CD14-positive monocyte (primary cell): ENCODE data around the gene EPB41. TPM values are rescaled to one million over a fixed set of nuclear protein-coding genes. Genes with fewer than 3 reads are reported as not detected.
A peak's percentile ranks its signal among the peaks of the same experiment; 100 is the strongest.

ENCODE experiments used
- DNase-seq, 3 donors: peaks; one replicate each; pipeline ENCODE4 v3.0.0-alpha.2; 2011 to 2022
- H2AFZ ChIP-seq: 2 replicates; pipeline ENCODE4 v1.6.0; 2012; ENCODE audit warnings: mild to moderate bottlenecking, low read depth, low read length, inconsistent platforms; ENCODE audit not compliant: insufficient read depth, poor library complexity, severe bottlenecking
- H3K27ac ChIP-seq, 2 donors: 1 replicate in 1 of 2; 2 replicates in 1 of 2; pipeline ENCODE4 v1.5.1; 2012 to 2013; ENCODE audit warnings: low read length in 2 of 2, control low read depth in 1 of 2, inconsistent platforms in 1 of 2, low read depth in 1 of 2, mild to moderate bottlenecking in 1 of 2
- H3K27me3 ChIP-seq, 2 donors: one replicate each; pipeline versions ENCODE4 v1.6.0 to v1.6.1; 2011 to 2013; ENCODE audit warnings: low read length in 2 of 2; ENCODE audit not compliant: control insufficient read depth in 2 of 2, insufficient read depth in 2 of 2
- H3K36me3 ChIP-seq, 2 donors: replicated peaks in 1 of 2; 1 replicate in 1 of 2; 2 replicates in 1 of 2; pipeline versions ENCODE4 v1.5.1 to v1.6.1; 2012 to 2013; ENCODE audit warnings: low read length in 2 of 2, control low read depth in 1 of 2, inconsistent platforms in 1 of 2, mild to moderate bottlenecking in 1 of 2; ENCODE audit not compliant: insufficient read depth in 2 of 2, control insufficient read depth in 1 of 2
- H3K4me1 ChIP-seq, 2 donors: 1 replicate in 1 of 2; 2 replicates in 1 of 2; pipeline versions ENCODE4 v1.5.1 to v1.6.1; 2012 to 2013; ENCODE audit warnings: low read length in 2 of 2, control low read depth in 1 of 2, inconsistent platforms in 1 of 2, mild to moderate bottlenecking in 1 of 2, moderate library complexity in 1 of 2; ENCODE audit not compliant: insufficient read depth in 2 of 2, control insufficient read depth in 1 of 2
- H3K4me2 ChIP-seq: replicated peaks from 2 replicates; pipeline ENCODE3; 2012; ENCODE audit warnings: low read length, moderate library complexity, mild to moderate bottlenecking; ENCODE audit not compliant: poor library complexity, severe bottlenecking; ENCODE audit errors: extremely low read depth
- H3K4me3 ChIP-seq, 3 experiments: fragments of 200-600 bp in 1 of 3; sonication (generic) in 1 of 3; replicated peaks in 1 of 3; 1 replicate in 2 of 3; 2 replicates in 1 of 3; pipeline ENCODE4 v1.5.1; 2011 to 2013; ENCODE audit warnings: low read length in 3 of 3, mild to moderate bottlenecking in 3 of 3, control low read depth in 2 of 3, low read depth in 2 of 3, inconsistent platforms in 1 of 3, moderate library complexity in 1 of 3
- H3K79me2 ChIP-seq: 2 replicates; pipeline ENCODE4 v1.6.0; 2012; ENCODE audit warnings: mild to moderate bottlenecking, control low read depth, inconsistent platforms, low read length, moderate library complexity; ENCODE audit not compliant: insufficient read depth
- H3K9ac ChIP-seq: 2 replicates; pipeline ENCODE4 v1.6.0; 2017; ENCODE audit warnings: low read length, mild to moderate bottlenecking; ENCODE audit not compliant: insufficient read depth, poor library complexity, severe bottlenecking
- H3K9me3 ChIP-seq, 2 donors: replicated peaks in 1 of 2; 1 replicate in 1 of 2; 2 replicates in 1 of 2; pipeline versions ENCODE4 v1.5.1 to v1.6.1; 2012 to 2013; ENCODE audit warnings: low read length in 2 of 2, control low read depth in 1 of 2; ENCODE audit not compliant: control insufficient read depth in 1 of 2, insufficient read depth in 1 of 2
- H4K20me1 ChIP-seq: 2 replicates; pipeline ENCODE4 v1.6.0; 2012; ENCODE audit warnings: mild to moderate bottlenecking, low read length, control low read depth, moderate library complexity; ENCODE audit not compliant: insufficient read depth
- H3K27ac Mint-ChIP-seq, 7 donors: one replicate each; pipeline ENCODE4 v1.8.0; 2020; ENCODE audit warnings: mild to moderate bottlenecking in 7 of 7, mixed read lengths in 7 of 7, moderate library complexity in 6 of 7, inconsistent platforms in 2 of 7
- H3K27me3 Mint-ChIP-seq, 3 donors: one replicate each; pipeline ENCODE4 v1.8.0; 2021 to 2022; ENCODE audit warnings: low read depth in 3 of 3, mild to moderate bottlenecking in 3 of 3, mixed read lengths in 3 of 3, moderate library complexity in 3 of 3, inconsistent platforms in 1 of 3
- H3K36me3 Mint-ChIP-seq, 2 donors: one replicate each; pipeline ENCODE4 v1.8.0; 2020; ENCODE audit warnings: mixed read lengths in 2 of 2, inconsistent platforms in 1 of 2, mild to moderate bottlenecking in 1 of 2
- H3K4me1 Mint-ChIP-seq: one replicate; pipeline ENCODE4 v1.8.0; 2020; ENCODE audit warnings: mild to moderate bottlenecking, mixed read lengths
- H3K4me3 Mint-ChIP-seq, 2 donors: one replicate each; pipeline ENCODE4 v1.8.0; 2020; ENCODE audit warnings: mild to moderate bottlenecking in 2 of 2, mixed read lengths in 2 of 2, moderate library complexity in 1 of 2
- H3K9me3 Mint-ChIP-seq, 7 donors: one replicate each; pipeline ENCODE4 v1.8.0; 2020 to 2022; ENCODE audit warnings: mixed read lengths in 7 of 7, mild to moderate bottlenecking in 6 of 7, moderate library complexity in 6 of 7, inconsistent platforms in 2 of 7
- CTCF ChIP-seq: fragments of 200-600 bp; IDR thresholded peaks from one replicate; pipeline ENCODE4 v1.8.0; 2022; ENCODE audit warnings: antibody characterized with exemption, mild to moderate bottlenecking
- WGBS: methylation state at CpG from one replicate; pipeline ENCODE4 v1.1.5; 2013; ENCODE audit warnings: missing lambda C conversion rate; ENCODE audit not compliant: insufficient coverage; 5-methylcytosine and 5-hydroxymethylcytosine counted together
- intact Hi-C, 2 donors: fragments of 100-400 bp; cut with micrococcal nuclease; formaldehyde crosslinking; loops; one replicate each; pipeline versions ENCODE4 v1.15.0 to v1.15.1; 2023
- polyA plus RNA-seq, 3 donors: library from polyadenylated mRNA; depleted of rRNA in 1 of 3; unstranded in 2 of 3; stranded (reverse) in 1 of 3; fragments of 300-500 nt in 2 of 3; fragments of >200 nt in 1 of 3; fragmentation: Illumina TruSeq in 2 of 3; gene quantifications; 1 replicate in 2 of 3; 2 replicates in 1 of 3; pipeline ENCODE4 v1.2.3, GENCODE V29; 2012 to 2021

The EPB41 gene
- polyA plus RNA-seq, 3 donors = 11.3 to 19.4 (median 18.9) TPM

DNA sequence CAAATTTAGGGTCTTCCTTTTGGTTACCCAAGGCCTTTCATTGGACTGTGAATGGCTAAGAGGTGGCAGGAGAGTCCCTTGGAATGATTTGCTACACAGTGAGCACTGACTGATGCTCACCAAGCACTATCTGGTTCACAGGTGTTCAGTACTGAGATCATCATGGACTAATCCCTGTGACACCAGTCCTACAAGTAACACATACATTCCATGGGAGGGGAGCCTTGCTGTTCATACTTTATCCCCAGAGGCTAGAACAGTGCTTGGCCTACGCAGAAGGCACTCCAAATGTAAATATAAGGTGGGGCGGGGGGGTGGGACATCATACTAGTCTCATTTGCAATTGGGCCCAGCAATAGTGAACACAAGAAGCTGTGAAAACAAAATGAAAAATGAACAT lies 229.8 kb downstream of the EPB41 start:
- no peak overlapping the region for H3K4me3 ChIP-seq
- no peak for DNase-seq
- WGBS = 100% methylated on average over 1 of the region's 2 CpGs
- H3K27ac Mint-ChIP-seq = no peak overlapping the region
- no peak for TF ChIP-seq CTCF
- H3K4me2 ChIP-seq = no peak overlapping the region
- no peak overlapping the region for H3K27ac ChIP-seq
- H3K36me3 ChIP-seq = peaks cover 32 to 44% of the 10 kb centered on the region in 2 donors
- H3K36me3 Mint-ChIP-seq = peaks cover 38 to 46% of the 10 kb centered on the region in 2 donors
- no peak overlapping the region for H3K9ac ChIP-seq
- intact Hi-C loops = no loop called here
- H3K4me1 Mint-ChIP-seq = no peaks in the 10 kb centered on the region
- H3K9me3 ChIP-seq = no peaks in the 10 kb centered on the region
- no peaks in the 10 kb centered on the region for H3K79me2 ChIP-seq
- H3K9me3 Mint-ChIP-seq = peaks cover 0 to 12% (median 3%) of the 10 kb centered on the region in 7 donors
- H3K27me3 Mint-ChIP-seq = peaks cover 0 to 3% (median 1%) of the 10 kb centered on the region in 3 donors
- no peaks in the 10 kb centered on the region for H3K27me3 ChIP-seq
- H3K4me3 Mint-ChIP-seq = no peak overlapping the region
- H4K20me1 ChIP-seq = peaks cover 20% of the 10 kb centered on the region
- H3K4me1 ChIP-seq = no peaks in the 10 kb centered on the region
- no peak overlapping the region for H2AFZ ChIP-seq

DNA sequence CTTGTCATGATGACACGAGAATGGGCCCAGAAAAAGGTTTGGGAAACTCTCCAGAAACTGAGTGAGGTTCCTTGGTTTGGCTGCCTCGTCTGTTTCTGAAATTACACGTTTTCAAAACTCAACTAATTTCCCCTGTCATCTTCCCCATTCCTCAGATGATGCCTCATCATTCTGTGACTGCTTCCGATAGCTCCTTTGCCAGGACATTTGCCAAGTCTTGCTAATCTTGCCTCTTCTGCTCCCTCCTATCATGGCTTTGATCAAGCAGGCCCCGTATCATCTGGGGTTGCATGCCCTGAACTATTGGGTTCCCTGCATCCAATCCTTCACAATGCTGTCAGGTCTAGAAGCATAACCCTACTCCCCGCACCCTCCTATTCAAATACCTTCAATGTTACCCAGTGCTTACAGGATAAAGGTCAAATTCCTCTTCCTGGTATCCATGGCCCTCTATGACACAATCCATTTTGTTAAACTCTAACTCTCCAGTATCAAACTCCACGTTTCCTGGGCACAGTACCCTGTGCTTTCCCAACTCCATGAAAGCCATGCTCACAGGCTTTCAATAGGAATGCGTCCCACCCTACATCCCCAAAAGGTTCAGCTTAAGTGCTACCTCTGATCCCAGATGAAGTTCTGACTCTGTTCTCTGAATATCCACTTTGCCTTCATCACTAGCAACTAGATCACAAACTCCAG lies 231.5 kb downstream of the EPB41 start:
- H3K4me1 ChIP-seq = no peaks in the 10 kb centered on the region
- intact Hi-C loops = no loop called here
- no peak overlapping the region for H3K27ac ChIP-seq
- H3K27me3 Mint-ChIP-seq = peaks cover 0 to 3% (median 1%) of the 10 kb centered on the region in 3 donors
- H3K9me3 Mint-ChIP-seq = peaks cover 0 to 5% (median 0%) of the 10 kb centered on the region in 7 donors
- 83% methylated on average over 7 of the region's 8 CpGs for WGBS
- no peak overlapping the region for H2AFZ ChIP-seq
- peak overlapping the region in 1 of 7 donors; percentile 33 for H3K27ac Mint-ChIP-seq
- no peaks in the 10 kb centered on the region for H3K27me3 ChIP-seq
- peaks cover 54 to 63% of the 10 kb centered on the region in 2 donors for H3K36me3 Mint-ChIP-seq
- no peak overlapping the region for H3K4me3 ChIP-seq
- no peak overlapping the region for H3K9ac ChIP-seq
- TF ChIP-seq CTCF = no peak
- H3K36me3 ChIP-seq = peaks cover 47 to 61% of the 10 kb centered on the region in 2 donors
- no peaks in the 10 kb centered on the region for H3K79me2 ChIP-seq
- no peak overlapping the region for H3K4me3 Mint-ChIP-seq
- H4K20me1 ChIP-seq = peaks cover 27% of the 10 kb centered on the region
- no peaks in the 10 kb centered on the region for H3K4me1 Mint-ChIP-seq
- DNase-seq = no peak
- no peaks in the 10 kb centered on the region for H3K9me3 ChIP-seq
- H3K4me2 ChIP-seq = no peak overlapping the region
